ENCODE data around the gene ARID1B.

Gene ARID1B

DNA sequence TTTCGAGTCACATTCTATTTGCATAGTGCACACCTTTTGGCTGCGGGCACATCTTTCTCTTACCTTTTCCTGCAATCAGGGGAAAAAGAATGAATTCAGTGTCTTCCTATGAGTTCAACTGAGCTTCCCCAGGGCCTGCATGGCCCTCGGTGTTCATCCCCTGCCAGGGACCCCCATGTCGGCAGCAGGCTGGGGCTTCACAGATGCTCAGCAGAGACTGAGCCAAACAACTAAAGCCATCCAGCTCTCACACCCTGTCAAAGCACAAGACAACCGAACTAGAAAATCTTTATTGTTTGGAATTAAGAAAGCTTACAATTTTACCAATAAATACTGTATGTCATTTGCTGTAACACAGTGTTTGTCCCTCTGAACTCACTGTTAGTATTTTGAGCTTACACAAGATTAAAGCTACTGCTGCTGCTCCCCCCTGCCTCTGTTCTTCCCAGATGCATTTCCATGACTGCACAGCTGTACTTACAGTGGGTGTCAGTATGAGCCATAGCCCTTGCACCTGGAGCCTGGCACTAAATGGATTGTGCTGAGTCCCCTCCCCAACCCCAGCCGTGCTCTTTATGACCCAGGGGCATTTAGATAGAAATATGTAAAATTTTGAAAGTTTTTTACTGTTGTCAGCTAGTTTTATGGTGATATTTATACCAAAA, 340.4 kb downstream of the ARID1B start:
- no peaks in the 10 kb centered on the region for H3K4me1 ChIP-seq (ENCODE audit: control insufficient read depth, insufficient read depth, low read length)
- ChIA-PET POLR2A (interaction anchor here (0.6 kb wide), 1 partner anchor 289 kb away, joined by 3 read pairs; no protein-coding TSS in a partner anchor), CTCF (interaction anchor here (0.8 to 1.3 kb wide), 2 partner anchors 8 to 23 kb away, joined by 3 read pairs; no protein-coding TSS in a partner anchor)
- TF ChIP-seq SP3 (tag by site-specific recombination; IDR thresholded peaks at IDR 0.05): no peak
- no peak for TF ChIP-seq YY1 (tag by site-specific recombination; IDR thresholded peaks at IDR 0.05)
- TF ChIP-seq ZNF623 (tag by site-specific recombination; IDR thresholded peaks at IDR 0.05): no peak
- no peak for TF ChIP-seq ZNF280D (tag by site-specific recombination; IDR thresholded peaks at IDR 0.05)
- TF ChIP-seq CTCF (tag by site-specific recombination; IDR thresholded peaks at IDR 0.05): no peak
- TF ChIP-seq, protein P1, sequence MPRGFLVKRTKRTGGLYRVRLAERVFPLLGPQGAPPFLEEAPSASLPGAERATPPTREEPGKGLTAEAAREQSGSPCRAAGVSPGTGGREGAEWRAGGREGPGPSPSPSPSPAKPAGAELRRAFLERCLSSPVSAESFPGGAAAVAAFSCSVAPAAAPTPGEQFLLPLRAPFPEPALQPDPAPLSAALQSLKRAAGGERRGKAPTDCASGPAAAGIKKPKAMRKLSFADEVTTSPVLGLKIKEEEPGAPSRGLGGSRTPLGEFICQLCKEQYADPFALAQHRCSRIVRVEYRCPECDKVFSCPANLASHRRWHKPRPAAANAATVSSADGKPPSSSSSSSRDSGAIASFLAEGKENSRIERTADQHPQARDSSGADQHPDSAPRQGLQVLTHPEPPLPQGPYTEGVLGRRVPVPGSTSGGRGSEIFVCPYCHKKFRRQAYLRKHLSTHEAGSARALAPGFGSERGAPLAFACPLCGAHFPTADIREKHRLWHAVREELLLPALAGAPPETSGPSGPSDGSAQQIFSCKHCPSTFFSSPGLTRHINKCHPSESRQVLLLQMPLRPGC (tag by site-specific recombination; IDR thresholded peaks at IDR 0.05): no peak
- TF ChIP-seq ZNF426 (tag by site-specific recombination; IDR thresholded peaks at IDR 0.05): no peak
- no peak for TF ChIP-seq ZFP41 (tag by site-specific recombination; IDR thresholded peaks at IDR 0.05; ENCODE audit: borderline replicate concordance)
- TF ChIP-seq KLF8 (tag by site-specific recombination; IDR thresholded peaks at IDR 0.05): no peak
- no peak for TF ChIP-seq ZNF596 (tag by site-specific recombination; IDR thresholded peaks at IDR 0.05)
- no peak for TF ChIP-seq ZNF707 (tag by site-specific recombination; IDR thresholded peaks at IDR 0.05)
- no peak for TF ChIP-seq HOXA7 (CRISPR knock-in tag; IDR thresholded peaks at IDR 0.05; ENCODE audit: borderline replicate concordance)
- no peak for TF ChIP-seq GFI1B (tag by site-specific recombination; IDR thresholded peaks at IDR 0.05)
- no peak overlapping the region for H3K4me3 ChIP-seq (ENCODE audit: low read depth, low read length)
- no peak overlapping the region for H3K27ac ChIP-seq (ENCODE audit: extremely low read depth, low read depth, low read length)
- peaks cover 0 to 8% of the 10 kb centered on the region in 2 experiments; a peak in 1 of 3 replicates for H3K36me3 ChIP-seq (ENCODE audit: control insufficient read depth in 2 of 2, insufficient read depth in 1 of 2, low read length in 2 of 2)
- no peaks in the 10 kb centered on the region for H3K9me3 ChIP-seq (ENCODE audit: control insufficient read depth, insufficient read depth, low read depth, low read length)

- CTCF ChIA-PET: interaction anchor here (0.7 to 1.8 kb wide), 3 partner anchors 9 to 26 kb away, joined by 3 to 5 read pairs (median 4); no protein-coding TSS in a partner anchor
- H3K36me3 ChIP-seq (ENCODE audit: control insufficient read depth in 2 of 2, insufficient read depth in 1 of 2, low read length in 2 of 2): peaks cover 0 to 9% of the 10 kb centered on the region in 2 experiments; a peak in 1 of 3 replicates
- no peak overlapping the region for H3K27ac ChIP-seq (ENCODE audit: extremely low read depth, low read depth, low read length)
- no peaks in the 10 kb centered on the region for H3K4me1 ChIP-seq (ENCODE audit: control insufficient read depth, insufficient read depth, low read length)
- TF ChIP-seq ZNF214 (tag by site-specific recombination; IDR thresholded peaks at IDR 0.05; ENCODE audit: borderline replicate concordance): no peak
- TF ChIP-seq ZNF626 (tag by site-specific recombination; IDR thresholded peaks at IDR 0.05): no peak
- POLR2A ChIA-PET: no interaction called here
- H3K9me3 ChIP-seq (ENCODE audit: control insufficient read depth, insufficient read depth, low read depth, low read length): no peaks in the 10 kb centered on the region
- H3K4me3 ChIP-seq (ENCODE audit: low read depth, low read length): no peak overlapping the region
These were observed 342.4 kb downstream of the ARID1B start for GRCh38 chr6:157119502-157120027.

Measured in HEK293 (cell line).